Measurements from ENCODE around the gene RDX. TPM values are rescaled to one million over a fixed set of nuclear protein-coding genes. Genes with fewer than 3 reads are reported as not detected.

The RDX gene
- total and polyA plus RNA-seq, 10 of the 15 experiments (the other 5 are each of a cell fraction or from before 2014, with no cell fraction given), result 24.6 to 62.2 (median 47.8) TPM

GRCh38 chr11:110242746-110243145, 53.7 kb downstream of the RDX start:
- Histone ChIP-seq H3K27ac (ENCODE audit: control insufficient read depth, insufficient read depth) (no peak overlapping the region), H3K79me2 (ENCODE audit: control insufficient read depth, insufficient read depth, low read length) (no peaks in the 10 kb centered on the region), H3K4me1 (ENCODE audit: control insufficient read depth, insufficient read depth, low read length) (no peaks in the 10 kb centered on the region), H4K20me1 (ENCODE audit: control insufficient read depth, insufficient read depth) (no peaks in the 10 kb centered on the region), H3K9ac (ENCODE audit: control insufficient read depth, insufficient read depth, low read length) (no peak overlapping the region), H3K4me2 (ENCODE audit: control insufficient read depth, insufficient read depth) (no peak overlapping the region), H2AFZ (ENCODE audit: control insufficient read depth, low read depth, low read length) (no peak overlapping the region), H3K9me3 (replicated peaks; ENCODE audit: control insufficient read depth, insufficient read depth, low read length) (no peaks in the 10 kb centered on the region), H3K36me3 (ENCODE audit: control insufficient read depth in 2 of 2, insufficient read depth in 2 of 2, low read length in 1 of 2) (peaks cover 0 to 27% of the 10 kb centered on the region in 2 experiments), H3K27me3 (replicated peaks in 1 of 2; ENCODE audit: control insufficient read depth in 2 of 2, insufficient read depth in 2 of 2, low read length in 1 of 2) (no peaks in the 10 kb centered on the region), H3K4me3 (no peak overlapping the region)
- in situ Hi-C loops (cut with MboI) (no loop called here), intact Hi-C loops (cut with micrococcal nuclease; ENCODE audit: unreplicated experiment) (no loop called here)
- DNase-seq (ENCODE audit: low read depth, low spot score) (no peak), ATAC-seq (no peak), FAIRE-seq (no peak)
- ChIA-PET SMC1A (ENCODE audit: uncharacterized antibody, unreplicated experiment) (interaction anchor here (0.6 to 2.3 kb wide), 5 partner anchors 9 to 206 kb away, joined by 3 to 10 read pairs (median 3); no protein-coding TSS in a partner anchor), CTCF (interaction anchor here (0.6 to 0.9 kb wide), 2 partner anchors 18 to 135 kb away, joined by 3 to 5 read pairs; no protein-coding TSS in a partner anchor), POLR2A (no interaction called here), RAD21 (ENCODE audit: unreplicated experiment) (interaction anchor here (0.7 to 0.8 kb wide), 2 partner anchors 86 to 1307 kb away, joined by 3 read pairs; no protein-coding TSS in a partner anchor)
- no TSS peak for BruUV-seq (replicated peaks)
- TF ChIP-seq TCF3 (IDR thresholded peaks at IDR 0.05; ENCODE audit: borderline replicate concordance, insufficient read depth, low read depth, low read length) (no peak), KDM1A (IDR thresholded peaks at IDR 0.05; ENCODE audit: borderline replicate concordance) (no peak)

GRCh38 chr11:110242188-110242587, 54.2 kb downstream of the RDX start:
- WGBS (ENCODE audit: insufficient coverage, insufficient replicate concordance, low lambda C conversion rate, missing lambda C conversion rate), result 96% methylated on average over 7 of the region's 7 CpGs
- Histone ChIP-seq H3K9me3 (replicated peaks; ENCODE audit: control insufficient read depth, insufficient read depth, low read length) (no peaks in the 10 kb centered on the region), H3K79me2 (ENCODE audit: control insufficient read depth, insufficient read depth, low read length) (no peaks in the 10 kb centered on the region), H3K36me3 (ENCODE audit: control insufficient read depth in 2 of 2, insufficient read depth in 2 of 2, low read length in 1 of 2) (peaks cover 0 to 22% of the 10 kb centered on the region in 2 experiments), H2AFZ (ENCODE audit: control insufficient read depth, low read depth, low read length) (no peak overlapping the region), H3K4me3 (no peak overlapping the region), H3K27me3 (replicated peaks in 1 of 2; ENCODE audit: control insufficient read depth in 2 of 2, insufficient read depth in 2 of 2, low read length in 1 of 2) (no peaks in the 10 kb centered on the region), H3K4me2 (ENCODE audit: control insufficient read depth, insufficient read depth) (no peak overlapping the region), H3K9ac (ENCODE audit: control insufficient read depth, insufficient read depth, low read length) (no peak overlapping the region), H3K27ac (ENCODE audit: control insufficient read depth, insufficient read depth) (no peak overlapping the region), H3K4me1 (ENCODE audit: control insufficient read depth, insufficient read depth, low read length) (no peaks in the 10 kb centered on the region), H4K20me1 (ENCODE audit: control insufficient read depth, insufficient read depth) (no peaks in the 10 kb centered on the region)
- intact Hi-C loops (cut with micrococcal nuclease; ENCODE audit: unreplicated experiment), result no loop called here
- POLR2A ChIA-PET, result no interaction called here
- no peak for DNase-seq (ENCODE audit: low read depth, low spot score)
- RAD21 ChIA-PET (ENCODE audit: unreplicated experiment), result interaction anchor here (0.7 to 0.8 kb wide), 2 partner anchors 87 to 1307 kb away, joined by 3 read pairs; no protein-coding TSS in a partner anchor
- SMC1A ChIA-PET (ENCODE audit: uncharacterized antibody, unreplicated experiment), result interaction anchor here (0.6 to 2.3 kb wide), 5 partner anchors 9 to 206 kb away, joined by 3 to 10 read pairs (median 3); no protein-coding TSS in a partner anchor
- BruUV-seq (replicated peaks), result no TSS peak
- in situ Hi-C loops (cut with MboI), result no loop called here
- FAIRE-seq, result no peak
- CTCF ChIA-PET, result interaction anchor here (0.6 to 0.9 kb wide), 2 partner anchors 18 to 135 kb away, joined by 3 to 5 read pairs; no protein-coding TSS in a partner anchor
- ATAC-seq, result no peak
- TF ChIP-seq EED (IDR thresholded peaks at IDR 0.05; ENCODE audit: low read depth) (no peak), SRF (IDR thresholded peaks at IDR 0.05; ENCODE audit: low read depth in 2 of 2, low read length in 2 of 2) (no peak), CHD1 (IDR thresholded peaks at IDR 0.05; ENCODE audit: low read depth, low read length) (no peak), ZNF622 (IDR thresholded peaks at IDR 0.05) (no peak), DPF2 (IDR thresholded peaks at IDR 0.05) (no peak), RAD21 (IDR thresholded peaks at IDR 0.05; ENCODE audit: insufficient read depth, low read depth, low read length) (no peak), IRF5 (IDR thresholded peaks at IDR 0.05; ENCODE audit: borderline replicate concordance) (no peak)
- TF ChIP-seq, protein P1, sequence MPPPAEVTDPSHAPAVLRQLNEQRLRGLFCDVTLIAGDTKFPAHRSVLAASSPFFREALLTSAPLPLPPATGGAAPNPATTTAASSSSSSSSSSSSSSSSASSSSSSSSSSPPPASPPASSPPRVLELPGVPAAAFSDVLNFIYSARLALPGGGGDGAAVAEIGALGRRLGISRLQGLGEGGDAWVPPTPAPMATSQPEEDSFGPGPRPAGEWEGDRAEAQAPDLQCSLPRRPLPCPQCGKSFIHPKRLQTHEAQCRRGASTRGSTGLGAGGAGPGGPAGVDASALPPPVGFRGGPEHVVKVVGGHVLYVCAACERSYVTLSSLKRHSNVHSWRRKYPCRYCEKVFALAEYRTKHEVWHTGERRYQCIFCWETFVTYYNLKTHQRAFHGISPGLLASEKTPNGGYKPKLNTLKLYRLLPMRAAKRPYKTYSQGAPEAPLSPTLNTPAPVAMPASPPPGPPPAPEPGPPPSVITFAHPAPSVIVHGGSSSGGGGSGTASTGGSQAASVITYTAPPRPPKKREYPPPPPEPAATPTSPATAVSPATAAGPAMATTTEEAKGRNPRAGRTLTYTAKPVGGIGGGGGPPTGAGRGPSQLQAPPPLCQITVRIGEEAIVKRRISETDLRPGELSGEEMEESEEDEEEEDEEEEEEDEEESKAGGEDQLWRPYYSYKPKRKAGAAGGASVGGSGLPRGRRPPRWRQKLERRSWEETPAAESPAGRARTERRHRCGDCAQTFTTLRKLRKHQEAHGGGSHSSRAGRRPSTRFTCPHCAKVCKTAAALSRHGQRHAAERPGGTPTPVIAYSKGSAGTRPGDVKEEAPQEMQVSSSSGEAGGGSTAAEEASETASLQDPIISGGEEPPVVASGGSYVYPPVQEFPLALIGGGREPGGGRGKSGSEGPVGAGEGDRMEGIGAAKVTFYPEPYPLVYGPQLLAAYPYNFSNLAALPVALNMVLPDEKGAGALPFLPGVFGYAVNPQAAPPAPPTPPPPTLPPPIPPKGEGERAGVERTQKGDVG (CRISPR knock-in tag; IDR thresholded peaks at IDR 0.05), result no peak
- TF ChIP-seq, protein P2, sequence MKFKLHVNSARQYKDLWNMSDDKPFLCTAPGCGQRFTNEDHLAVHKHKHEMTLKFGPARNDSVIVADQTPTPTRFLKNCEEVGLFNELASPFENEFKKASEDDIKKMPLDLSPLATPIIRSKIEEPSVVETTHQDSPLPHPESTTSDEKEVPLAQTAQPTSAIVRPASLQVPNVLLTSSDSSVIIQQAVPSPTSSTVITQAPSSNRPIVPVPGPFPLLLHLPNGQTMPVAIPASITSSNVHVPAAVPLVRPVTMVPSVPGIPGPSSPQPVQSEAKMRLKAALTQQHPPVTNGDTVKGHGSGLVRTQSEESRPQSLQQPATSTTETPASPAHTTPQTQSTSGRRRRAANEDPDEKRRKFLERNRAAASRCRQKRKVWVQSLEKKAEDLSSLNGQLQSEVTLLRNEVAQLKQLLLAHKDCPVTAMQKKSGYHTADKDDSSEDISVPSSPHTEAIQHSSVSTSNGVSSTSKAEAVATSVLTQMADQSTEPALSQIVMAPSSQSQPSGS (IDR thresholded peaks at IDR 0.05; ENCODE audit: low read length), result no peak
